Ovary (tissue), 3 donors: ENCODE measurements around the gene KCNH5.

ENCODE experiments used
- CTCF ChIP-seq, 3 donors: fragments of 450-650 bp in 2 of 3; fragments of 200-600 bp in 1 of 3; IDR thresholded peaks; one replicate each; pipeline versions ENCODE4 v1.5.1 to v1.8.0; 2016 to 2022; ENCODE audit warnings: antibody characterized with exemption in 3 of 3, mild to moderate bottlenecking in 1 of 3
- POLR2A ChIP-seq: fragments of 450-650 bp; IDR thresholded peaks from one replicate; pipeline ENCODE4 v1.6.1; 2017; ENCODE audit warnings: antibody characterized with exemption, mild to moderate bottlenecking, moderate library complexity
- donor health status: DM: no; HTN: no; CAD: no.

- TF ChIP-seq POLR2A (no peak), CTCF (IDR thresholded peaks at IDR 0.05) (no peak)
Measured at GRCh38 chr14:63078569-63078968, 33.3 kb upstream of the KCNH5 start.
